KMS-11 (cell line): ENCODE measurements around the gene CTU1.

Experiments used
- H2AFZ ChIP-seq: fragments of 200-600 bp; sonication (generic); 2 replicates; pipeline ENCODE4 v1.6.1; 2016; ENCODE audit warnings: antibody characterized with exemption, mixed run types, low read depth
- H3K27ac ChIP-seq: fragments of 200-600 bp; sonication (generic); 2 replicates; pipeline ENCODE4 v1.6.1; 2016; ENCODE audit warnings: mild to moderate bottlenecking, mixed run types
- H3K27me3 ChIP-seq: fragments of 200-600 bp; sonication (generic); 2 replicates; pipeline ENCODE4 v1.6.1; 2017; ENCODE audit warnings: mild to moderate bottlenecking, low read depth, mixed run types, moderate library complexity; ENCODE audit not compliant: insufficient read depth
- H3K36me3 ChIP-seq: fragments of 200-600 bp; sonication (generic); 2 replicates; pipeline ENCODE4 v1.6.1; 2017; ENCODE audit warnings: mild to moderate bottlenecking, mixed run types; ENCODE audit not compliant: insufficient read depth
- H3K4me1 ChIP-seq: fragments of 200-600 bp; sonication (generic); 2 replicates; pipeline ENCODE4 v1.6.1; 2016; ENCODE audit warnings: mild to moderate bottlenecking, low read depth, mixed run types; ENCODE audit not compliant: poor library complexity, severe bottlenecking
- H3K4me2 ChIP-seq: fragments of 200-600 bp; sonication (generic); 2 replicates; pipeline ENCODE4 v1.7.0; 2016; ENCODE audit warnings: mild to moderate bottlenecking, mixed run types
- H3K4me3 ChIP-seq: fragments of 200-600 bp; sonication (generic); IDR thresholded peaks from 2 replicates; pipeline ENCODE4 v1.6.1; 2017; ENCODE audit warnings: low read depth, low read length, mixed read lengths; ENCODE audit not compliant: insufficient read depth
- H3K79me2 ChIP-seq: fragments of 200-600 bp; sonication (generic); 2 replicates; pipeline ENCODE4 v1.6.1; 2016; ENCODE audit warnings: low read depth, mixed run types; ENCODE audit not compliant: insufficient read depth
- H3K9ac ChIP-seq: fragments of 200-600 bp; sonication (generic); 2 replicates; pipeline ENCODE4 v1.6.1; 2016; ENCODE audit warnings: mild to moderate bottlenecking, mixed run types
- H4K20me1 ChIP-seq: fragments of 200-600 bp; sonication (generic); 2 replicates; pipeline ENCODE4 v1.6.1; 2016; ENCODE audit warnings: mild to moderate bottlenecking, mixed run types; ENCODE audit not compliant: insufficient read depth
- TF ChIP-seq, protein P1 (sequence below): fragments of 200-600 bp; sonication (generic); conservative IDR thresholded peaks from 2 replicates; pipeline ENCODE4 v1.6.1; 2017; ENCODE audit warnings: low read depth, mild to moderate bottlenecking, antibody characterized with exemption, low read length, moderate library complexity, mixed read lengths

Gene CTU1

DNA sequence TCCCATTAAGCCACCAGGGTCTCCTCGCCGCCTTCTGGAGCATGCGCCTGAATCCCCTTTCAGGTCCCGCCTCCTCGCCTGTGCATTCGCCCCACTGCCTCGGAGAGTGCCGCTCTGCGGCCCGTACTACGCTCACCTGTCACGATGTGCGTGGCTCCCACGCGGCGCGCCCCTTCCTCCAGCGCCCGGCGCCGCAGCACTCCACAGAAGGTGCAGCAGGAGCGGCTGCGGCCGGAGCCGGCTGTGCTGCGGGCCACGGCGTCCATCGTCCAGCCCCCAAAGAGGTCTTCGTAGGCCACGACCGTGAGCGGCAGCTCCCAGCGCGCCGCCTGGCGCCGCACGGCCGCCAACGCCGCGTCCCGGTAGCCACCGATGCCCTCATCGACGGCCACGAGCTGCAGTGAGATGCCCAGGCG lies 4.3 kb downstream of the CTU1 start:
- TF ChIP-seq, protein P1, sequence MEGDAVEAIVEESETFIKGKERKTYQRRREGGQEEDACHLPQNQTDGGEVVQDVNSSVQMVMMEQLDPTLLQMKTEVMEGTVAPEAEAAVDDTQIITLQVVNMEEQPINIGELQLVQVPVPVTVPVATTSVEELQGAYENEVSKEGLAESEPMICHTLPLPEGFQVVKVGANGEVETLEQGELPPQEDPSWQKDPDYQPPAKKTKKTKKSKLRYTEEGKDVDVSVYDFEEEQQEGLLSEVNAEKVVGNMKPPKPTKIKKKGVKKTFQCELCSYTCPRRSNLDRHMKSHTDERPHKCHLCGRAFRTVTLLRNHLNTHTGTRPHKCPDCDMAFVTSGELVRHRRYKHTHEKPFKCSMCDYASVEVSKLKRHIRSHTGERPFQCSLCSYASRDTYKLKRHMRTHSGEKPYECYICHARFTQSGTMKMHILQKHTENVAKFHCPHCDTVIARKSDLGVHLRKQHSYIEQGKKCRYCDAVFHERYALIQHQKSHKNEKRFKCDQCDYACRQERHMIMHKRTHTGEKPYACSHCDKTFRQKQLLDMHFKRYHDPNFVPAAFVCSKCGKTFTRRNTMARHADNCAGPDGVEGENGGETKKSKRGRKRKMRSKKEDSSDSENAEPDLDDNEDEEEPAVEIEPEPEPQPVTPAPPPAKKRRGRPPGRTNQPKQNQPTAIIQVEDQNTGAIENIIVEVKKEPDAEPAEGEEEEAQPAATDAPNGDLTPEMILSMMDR: no peak
- no peaks in the 10 kb centered on the region; the same call in 1 of the 2 replicates for H3K36me3 ChIP-seq
- H3K27ac ChIP-seq: no peak overlapping the region
- H4K20me1 ChIP-seq: no peaks in the 10 kb centered on the region
- no peak overlapping the region for H3K4me2 ChIP-seq
- no peak overlapping the region for H2AFZ ChIP-seq
- no peak overlapping the region for H3K9ac ChIP-seq
- H3K27me3 ChIP-seq: no peaks in the 10 kb centered on the region
- H3K4me1 ChIP-seq: peaks cover 7% of the 10 kb centered on the region
- H3K79me2 ChIP-seq: peaks cover 13% of the 10 kb centered on the region
- no peak overlapping the region for H3K4me3 ChIP-seq

DNA sequence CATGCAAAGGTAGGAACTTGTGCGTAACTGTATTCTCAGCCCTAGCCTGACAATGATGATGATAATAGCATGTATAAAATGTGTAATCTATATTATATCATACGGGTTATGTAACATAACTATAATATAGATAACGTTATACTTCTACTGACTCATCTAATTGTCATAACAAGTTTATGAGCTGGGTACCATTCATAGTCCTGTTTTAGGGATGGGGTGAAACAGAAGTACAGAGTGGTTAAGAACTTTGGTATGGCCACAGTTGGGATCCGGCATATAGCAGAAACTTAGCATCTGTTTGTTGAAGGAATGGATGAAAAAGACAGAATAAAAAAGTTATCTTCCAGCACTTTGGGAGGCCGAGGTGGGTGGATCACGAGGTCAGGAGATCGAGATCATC lies 5.2 kb downstream of the CTU1 start:
- Histone ChIP-seq H3K36me3 (no peaks in the 10 kb centered on the region; the same call in 1 of the 2 replicates), H3K9ac (no peak overlapping the region), H3K4me2 (no peak overlapping the region), H3K27me3 (no peaks in the 10 kb centered on the region), H3K27ac (no peak overlapping the region), H2AFZ (no peak overlapping the region), H4K20me1 (no peaks in the 10 kb centered on the region), H3K4me1 (peaks cover 5% of the 10 kb centered on the region), H3K79me2 (peaks cover 13% of the 10 kb centered on the region), H3K4me3 (no peak overlapping the region)
- TF ChIP-seq, protein P1: no peak

DNA sequence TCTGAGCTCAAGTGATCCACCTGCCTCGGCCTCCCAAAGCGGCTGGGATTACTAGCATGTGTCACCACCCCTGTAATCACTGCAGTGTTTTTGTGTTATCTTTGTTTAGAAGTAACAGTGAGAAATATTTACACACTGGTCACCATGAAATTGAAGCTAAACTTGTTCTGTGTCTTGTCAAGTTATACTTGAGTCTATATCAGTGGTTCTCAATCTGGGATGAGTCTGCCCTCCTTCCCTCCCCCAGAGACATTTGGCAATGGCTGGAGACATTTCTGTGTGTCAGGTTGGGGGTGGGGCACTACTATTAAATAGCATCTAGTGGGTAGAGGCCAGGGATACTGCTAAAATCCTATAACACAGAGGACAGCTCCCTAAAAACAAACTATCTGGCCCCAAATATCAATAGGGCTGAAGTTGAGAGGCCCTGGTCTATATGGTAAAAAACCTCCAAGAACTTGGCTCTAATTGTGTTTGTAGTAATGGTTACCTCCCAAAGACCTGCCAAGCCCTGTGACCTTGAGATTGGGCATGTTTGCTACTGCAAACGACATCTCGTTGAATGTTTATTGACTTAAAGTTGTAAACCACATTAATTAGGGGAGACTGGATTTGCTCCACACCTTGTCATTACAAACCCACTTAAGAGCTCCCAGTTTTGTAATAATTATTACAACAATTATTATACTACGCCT lies 6.9 kb downstream of the CTU1 start:
- Histone ChIP-seq H3K79me2 (no peaks in the 10 kb centered on the region), H3K27me3 (no peaks in the 10 kb centered on the region), H3K4me2 (no peak overlapping the region), H3K4me3 (no peak overlapping the region), H4K20me1 (no peaks in the 10 kb centered on the region), H3K27ac (no peak overlapping the region), H3K4me1 (no peaks in the 10 kb centered on the region), H3K9ac (no peak overlapping the region), H2AFZ (no peak overlapping the region), H3K36me3 (no peaks in the 10 kb centered on the region; the same call in 1 of the 2 replicates)
- TF ChIP-seq, protein P1: no peak

DNA sequence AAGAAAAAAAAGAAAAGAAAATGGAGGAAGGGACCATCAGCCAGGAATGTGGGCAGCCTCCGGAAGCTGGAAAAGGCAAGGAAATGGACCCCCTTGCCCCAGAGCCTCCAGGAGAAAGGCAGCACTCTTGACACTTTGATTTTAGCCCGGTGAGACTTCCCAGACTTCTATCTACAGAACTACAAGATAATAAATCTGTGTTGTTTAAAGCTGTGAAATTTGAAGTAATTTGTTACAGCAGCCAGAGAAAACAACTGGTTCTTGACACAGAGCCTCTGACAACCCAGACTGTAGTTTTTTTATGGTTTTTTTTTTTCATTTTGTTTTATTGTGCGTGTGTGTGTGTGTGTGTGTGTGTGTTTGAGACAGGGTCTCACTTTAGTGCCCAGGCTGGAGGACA lies 7.6 kb downstream of the CTU1 start:
- no peak overlapping the region for H3K27ac ChIP-seq
- H3K79me2 ChIP-seq: no peaks in the 10 kb centered on the region
- no peak overlapping the region for H3K9ac ChIP-seq
- H3K27me3 ChIP-seq: no peaks in the 10 kb centered on the region
- no peaks in the 10 kb centered on the region for H4K20me1 ChIP-seq
- H3K4me1 ChIP-seq: no peaks in the 10 kb centered on the region
- H3K36me3 ChIP-seq: no peaks in the 10 kb centered on the region; the same call in 1 of the 2 replicates
- H3K4me2 ChIP-seq: no peak overlapping the region
- TF ChIP-seq, protein P1: no peak
- H2AFZ ChIP-seq: no peak overlapping the region
- no peak overlapping the region for H3K4me3 ChIP-seq
